ENCODE measurements around the gene TMIGD3. TPM values are rescaled to one million over a fixed set of nuclear protein-coding genes. Genes with fewer than 3 reads are reported as not detected.

TMIGD3 gene
- total and polyA plus RNA-seq, 5 donors from 2014 or later = not detected

DNA sequence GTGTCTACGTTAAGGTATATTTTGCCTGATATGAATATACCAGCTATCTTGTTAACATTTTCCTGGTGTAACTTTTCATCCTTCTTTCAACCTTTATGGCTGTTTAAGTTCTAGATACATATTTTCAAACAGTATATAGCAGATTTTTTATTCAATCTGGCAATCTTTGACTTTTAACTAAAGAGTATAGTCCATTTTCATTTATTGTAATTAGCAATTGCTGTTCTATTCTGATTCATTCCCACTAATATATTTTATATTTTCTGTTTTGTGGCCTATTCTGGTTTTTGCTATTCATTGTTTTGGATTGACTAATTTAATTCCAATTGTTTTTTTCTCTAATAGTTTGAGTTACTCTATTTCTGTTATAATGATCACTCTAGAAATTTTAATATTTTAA lies 37.0 kb downstream of the TMIGD3 start:
- peaks cover 0 to 28% (median 16%) of the 10 kb centered on the region in 4 donors for H3K4me1 Mint-ChIP-seq
- no peaks in the 10 kb centered on the region for H3K9me3 Mint-ChIP-seq
- peak overlapping the region in 1 of 3 donors; percentile 7 for H3K27ac Mint-ChIP-seq
- H3K4me3 ChIP-seq (ENCODE audit: low read depth, low read length) = no peak overlapping the region
- no peak overlapping the region for H3K4me3 Mint-ChIP-seq
- peaks cover 35% of the 10 kb centered on the region for H3K36me3 Mint-ChIP-seq
- no peaks in the 10 kb centered on the region for H3K27me3 Mint-ChIP-seq
- DNase-seq (no peak), ATAC-seq (ENCODE audit: low read depth in 2 of 2) (no peak)
- H3K36me3 ChIP-seq (ENCODE audit: control insufficient read depth, insufficient read depth, low read length) = peaks cover 25% of the 10 kb centered on the region
- H3K27ac ChIP-seq (ENCODE audit: insufficient read depth, low read length, poor library complexity, severe bottlenecking) = no peak overlapping the region
- H3K4me1 ChIP-seq (ENCODE audit: control insufficient read depth, insufficient read depth, low read length, poor library complexity, severe bottlenecking) = peaks cover 22% of the 10 kb centered on the region
- no peaks in the 10 kb centered on the region for H3K27me3 ChIP-seq (ENCODE audit: control insufficient read depth, insufficient read depth, low read length)
- no peaks in the 10 kb centered on the region for H3K9me3 ChIP-seq (ENCODE audit: control insufficient read depth in 2 of 2, low read length in 2 of 2)

DNA sequence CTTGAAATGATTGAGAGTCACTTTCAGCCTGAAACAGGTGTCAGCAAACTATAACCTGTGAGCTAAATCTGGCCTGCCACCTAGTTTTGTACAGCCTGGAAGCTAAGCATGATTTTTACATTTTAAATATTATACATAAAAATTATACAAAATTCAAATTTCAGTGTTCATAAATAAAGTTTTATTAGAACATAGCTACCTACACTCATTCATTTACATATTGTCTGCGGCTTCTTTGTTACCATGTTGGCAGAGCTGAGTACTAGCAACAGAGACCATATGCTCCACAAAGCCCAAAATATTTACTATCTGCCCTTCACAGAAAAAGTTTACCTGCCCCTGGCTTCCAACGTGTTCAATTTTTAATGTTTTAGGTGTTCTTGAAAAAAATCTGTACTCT lies 37.7 kb downstream of the TMIGD3 start:
- no peak overlapping the region for H3K4me3 ChIP-seq (ENCODE audit: low read depth, low read length)
- H3K36me3 Mint-ChIP-seq = peaks cover 37% of the 10 kb centered on the region
- H3K36me3 ChIP-seq (ENCODE audit: control insufficient read depth, insufficient read depth, low read length) = peaks cover 33% of the 10 kb centered on the region
- DNase-seq (no peak), ATAC-seq (ENCODE audit: low read depth in 2 of 2) (no peak)
- no peaks in the 10 kb centered on the region for H3K27me3 ChIP-seq (ENCODE audit: control insufficient read depth, insufficient read depth, low read length)
- no peak overlapping the region for H3K27ac ChIP-seq (ENCODE audit: insufficient read depth, low read length, poor library complexity, severe bottlenecking)
- no peaks in the 10 kb centered on the region for H3K9me3 ChIP-seq (ENCODE audit: control insufficient read depth in 2 of 2, low read length in 2 of 2)
- no peaks in the 10 kb centered on the region for H3K27me3 Mint-ChIP-seq
- no peak overlapping the region for H3K27ac Mint-ChIP-seq
- H3K4me1 ChIP-seq (ENCODE audit: control insufficient read depth, insufficient read depth, low read length, poor library complexity, severe bottlenecking) = peaks cover 15% of the 10 kb centered on the region
- no peaks in the 10 kb centered on the region for H3K9me3 Mint-ChIP-seq
- H3K4me3 Mint-ChIP-seq = no peak overlapping the region
- H3K4me1 Mint-ChIP-seq = peaks cover 0 to 28% (median 17%) of the 10 kb centered on the region in 4 donors

DNA sequence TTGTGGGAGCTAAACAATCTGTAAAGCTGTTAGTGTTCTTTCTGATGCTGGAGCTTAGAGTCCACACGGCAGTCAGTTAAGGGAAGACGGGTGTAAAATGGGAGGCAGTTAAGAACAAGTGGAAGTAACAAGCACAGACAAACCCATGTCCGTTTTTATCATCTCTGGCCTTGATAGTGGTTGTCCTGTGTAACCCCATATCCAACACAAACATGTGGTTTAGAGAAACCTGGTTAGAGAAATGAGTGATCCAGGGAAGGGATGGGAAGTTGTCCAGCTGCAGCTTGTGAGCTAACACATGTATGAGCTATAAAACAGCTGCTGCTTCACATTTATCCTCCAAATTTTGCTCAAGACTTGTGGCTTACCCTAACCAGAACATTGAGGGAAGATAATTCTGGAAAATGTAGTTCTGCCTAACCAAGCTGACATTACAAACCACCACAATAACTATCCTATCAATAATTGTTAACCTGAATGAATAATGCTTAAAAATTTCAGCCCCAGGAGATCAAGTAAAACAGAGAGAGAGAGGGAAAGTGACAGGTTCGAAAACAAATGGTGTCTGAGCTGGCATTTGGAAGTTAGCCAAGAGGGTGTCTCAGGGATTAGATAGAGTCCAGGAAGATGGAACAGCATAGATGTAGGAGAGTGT lies 40.3 kb downstream of the TMIGD3 start:
- no peaks in the 10 kb centered on the region for H3K9me3 ChIP-seq (ENCODE audit: control insufficient read depth in 2 of 2, low read length in 2 of 2)
- no peaks in the 10 kb centered on the region for H3K27me3 Mint-ChIP-seq
- H3K27ac ChIP-seq (ENCODE audit: insufficient read depth, low read length, poor library complexity, severe bottlenecking) = no peak overlapping the region
- peaks cover 55% of the 10 kb centered on the region for H3K36me3 ChIP-seq (ENCODE audit: control insufficient read depth, insufficient read depth, low read length)
- peak overlapping the region in 1 of 3 donors; percentile 49 for H3K27ac Mint-ChIP-seq
- H3K27me3 ChIP-seq (ENCODE audit: control insufficient read depth, insufficient read depth, low read length) = no peaks in the 10 kb centered on the region
- no peak overlapping the region for H3K4me3 ChIP-seq (ENCODE audit: low read depth, low read length)
- peaks cover 0 to 2% (median 0%) of the 10 kb centered on the region in 7 donors for H3K9me3 Mint-ChIP-seq
- peaks cover 45% of the 10 kb centered on the region for H3K36me3 Mint-ChIP-seq
- H3K4me3 Mint-ChIP-seq = no peak overlapping the region
- peaks cover 4 to 31% (median 22%) of the 10 kb centered on the region in 4 donors for H3K4me1 Mint-ChIP-seq
- DNase-seq (no peak), ATAC-seq (ENCODE audit: low read depth in 2 of 2) (no peak)
- no peaks in the 10 kb centered on the region for H3K4me1 ChIP-seq (ENCODE audit: control insufficient read depth, insufficient read depth, low read length, poor library complexity, severe bottlenecking)

DNA sequence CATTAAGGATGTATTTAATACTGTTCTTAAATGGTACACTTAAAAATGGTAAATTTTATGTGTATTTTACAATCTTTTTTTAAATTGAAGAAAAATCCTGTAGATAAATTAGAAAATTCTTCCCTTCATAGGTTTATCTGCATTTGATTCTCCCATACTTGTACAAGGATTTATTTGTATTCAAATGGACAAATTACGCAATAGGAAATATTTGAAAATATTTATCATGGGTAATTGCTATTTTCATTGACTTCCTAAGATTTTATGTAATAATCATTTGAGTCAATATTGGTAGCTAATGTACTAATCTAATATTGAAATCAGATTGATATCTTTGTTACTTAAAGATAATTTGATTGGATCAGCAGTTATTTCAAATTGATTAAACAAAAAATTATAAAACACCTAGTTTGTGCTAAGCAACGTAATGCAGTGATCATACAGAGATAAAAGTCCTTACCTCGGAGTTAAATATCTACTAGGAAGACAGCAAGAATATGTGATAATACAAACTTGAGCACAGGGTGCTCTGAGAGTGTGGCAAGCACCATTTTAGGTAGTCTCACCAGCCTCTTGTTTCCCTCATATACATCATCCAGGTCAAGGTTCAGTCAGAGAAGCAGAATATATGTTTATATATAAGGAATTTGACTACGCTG lies 40.9 kb downstream of the TMIGD3 start:
- ATAC-seq (ENCODE audit: low read depth in 2 of 2) (no peak), DNase-seq (no peak)
- H3K9me3 ChIP-seq (ENCODE audit: control insufficient read depth in 2 of 2, low read length in 2 of 2) = no peaks in the 10 kb centered on the region
- Mint-ChIP-seq H3K4me3 (no peak overlapping the region), H3K9me3 (peaks cover 0 to 2% (median 0%) of the 10 kb centered on the region in 7 donors), H3K4me1 (peaks cover 4 to 30% (median 24%) of the 10 kb centered on the region in 4 donors), H3K36me3 (peaks cover 51% of the 10 kb centered on the region), H3K27ac (no peak overlapping the region), H3K27me3 (no peaks in the 10 kb centered on the region)
- no peaks in the 10 kb centered on the region for H3K4me1 ChIP-seq (ENCODE audit: control insufficient read depth, insufficient read depth, low read length, poor library complexity, severe bottlenecking)
- H3K27me3 ChIP-seq (ENCODE audit: control insufficient read depth, insufficient read depth, low read length) = no peaks in the 10 kb centered on the region
- no peak overlapping the region for H3K27ac ChIP-seq (ENCODE audit: insufficient read depth, low read length, poor library complexity, severe bottlenecking)
- no peak overlapping the region for H3K4me3 ChIP-seq (ENCODE audit: low read depth, low read length)
- H3K36me3 ChIP-seq (ENCODE audit: control insufficient read depth, insufficient read depth, low read length) = peaks cover 61% of the 10 kb centered on the region

DNA sequence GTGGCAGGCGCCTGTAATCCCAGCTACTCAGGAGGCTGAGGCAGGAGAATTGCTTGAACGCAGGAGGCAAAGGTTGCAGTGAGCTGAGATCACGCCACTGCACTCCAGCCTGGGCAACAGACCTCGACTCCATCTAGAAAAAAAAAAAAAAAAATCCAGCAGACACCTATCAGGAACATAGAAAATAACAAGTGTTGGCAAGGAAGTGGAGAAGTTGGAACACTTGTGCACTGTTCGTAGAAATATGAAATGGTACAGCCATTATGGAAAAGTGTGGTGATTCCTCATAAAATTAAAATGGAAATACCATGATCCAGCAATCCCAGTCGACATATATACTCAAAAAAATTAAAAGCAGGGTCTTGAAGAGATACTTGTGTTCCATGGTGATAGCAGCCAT lies 41.7 kb downstream of the TMIGD3 start:
- no peak for DNase-seq
- H3K4me1 ChIP-seq (ENCODE audit: control insufficient read depth, insufficient read depth, low read length, poor library complexity, severe bottlenecking) = no peaks in the 10 kb centered on the region
- Mint-ChIP-seq H3K9me3 (peaks cover 0 to 2% (median 0%) of the 10 kb centered on the region in 7 donors), H3K27me3 (no peaks in the 10 kb centered on the region), H3K4me1 (peaks cover 4 to 33% (median 26%) of the 10 kb centered on the region in 4 donors), H3K27ac (no peak overlapping the region), H3K4me3 (no peak overlapping the region), H3K36me3 (peaks cover 55% of the 10 kb centered on the region)
- no peak for ATAC-seq (ENCODE audit: low read depth in 2 of 2)
- H3K4me3 ChIP-seq (ENCODE audit: low read depth, low read length) = no peak overlapping the region
- no peak overlapping the region for H3K27ac ChIP-seq (ENCODE audit: insufficient read depth, low read length, poor library complexity, severe bottlenecking)
- H3K36me3 ChIP-seq (ENCODE audit: control insufficient read depth, insufficient read depth, low read length) = peaks cover 68% of the 10 kb centered on the region
- no peaks in the 10 kb centered on the region for H3K9me3 ChIP-seq (ENCODE audit: control insufficient read depth in 2 of 2, low read length in 2 of 2)
- H3K27me3 ChIP-seq (ENCODE audit: control insufficient read depth, insufficient read depth, low read length) = no peaks in the 10 kb centered on the region

DNA sequence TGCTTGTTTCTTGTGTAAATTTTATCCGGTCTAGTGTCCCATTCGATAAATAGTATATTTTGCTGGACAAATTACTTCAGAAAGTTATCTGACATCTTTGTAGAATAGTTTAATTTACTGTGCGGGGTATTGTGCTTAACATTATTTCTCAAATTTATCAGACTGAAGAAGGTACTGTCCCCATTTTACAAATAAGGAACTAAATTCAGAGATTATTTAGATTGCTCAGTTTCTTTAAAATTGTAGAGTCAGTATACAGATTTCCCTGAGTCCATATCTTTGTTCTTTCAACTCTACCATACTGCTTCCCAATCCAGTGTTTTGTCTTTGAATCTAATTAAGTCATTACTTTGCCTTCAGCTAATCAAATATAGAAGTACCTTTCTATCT lies 47.8 kb downstream of the TMIGD3 start:
- peaks cover 46% of the 10 kb centered on the region for H3K36me3 Mint-ChIP-seq
- no peaks in the 10 kb centered on the region for H3K27me3 Mint-ChIP-seq
- Histone ChIP-seq H3K27me3 (ENCODE audit: control insufficient read depth, insufficient read depth, low read length) (no peaks in the 10 kb centered on the region), H3K4me1 (ENCODE audit: control insufficient read depth, insufficient read depth, low read length, poor library complexity, severe bottlenecking) (peaks cover 39% of the 10 kb centered on the region), H3K27ac (ENCODE audit: insufficient read depth, low read length, poor library complexity, severe bottlenecking) (peak overlapping the region; percentile 25), H3K9me3 (ENCODE audit: control insufficient read depth in 2 of 2, low read length in 2 of 2) (no peaks in the 10 kb centered on the region), H3K4me3 (ENCODE audit: low read depth, low read length) (no peak overlapping the region), H3K36me3 (ENCODE audit: control insufficient read depth, insufficient read depth, low read length) (peaks cover 77% of the 10 kb centered on the region)
- H3K4me3 Mint-ChIP-seq = peak overlapping the region in 2 of 4 donors; percentile 7 to 99
- peak overlapping the region in 2 of 3 donors; percentile 67 to 82 for H3K27ac Mint-ChIP-seq
- ATAC-seq (ENCODE audit: low read depth in 2 of 2) = no peak
- H3K4me1 Mint-ChIP-seq = peaks cover 40 to 70% (median 57%) of the 10 kb centered on the region in 4 donors
- DNase-seq = no peak
- H3K9me3 Mint-ChIP-seq = peaks cover 0 to 2% (median 0%) of the 10 kb centered on the region in 7 donors

DNA sequence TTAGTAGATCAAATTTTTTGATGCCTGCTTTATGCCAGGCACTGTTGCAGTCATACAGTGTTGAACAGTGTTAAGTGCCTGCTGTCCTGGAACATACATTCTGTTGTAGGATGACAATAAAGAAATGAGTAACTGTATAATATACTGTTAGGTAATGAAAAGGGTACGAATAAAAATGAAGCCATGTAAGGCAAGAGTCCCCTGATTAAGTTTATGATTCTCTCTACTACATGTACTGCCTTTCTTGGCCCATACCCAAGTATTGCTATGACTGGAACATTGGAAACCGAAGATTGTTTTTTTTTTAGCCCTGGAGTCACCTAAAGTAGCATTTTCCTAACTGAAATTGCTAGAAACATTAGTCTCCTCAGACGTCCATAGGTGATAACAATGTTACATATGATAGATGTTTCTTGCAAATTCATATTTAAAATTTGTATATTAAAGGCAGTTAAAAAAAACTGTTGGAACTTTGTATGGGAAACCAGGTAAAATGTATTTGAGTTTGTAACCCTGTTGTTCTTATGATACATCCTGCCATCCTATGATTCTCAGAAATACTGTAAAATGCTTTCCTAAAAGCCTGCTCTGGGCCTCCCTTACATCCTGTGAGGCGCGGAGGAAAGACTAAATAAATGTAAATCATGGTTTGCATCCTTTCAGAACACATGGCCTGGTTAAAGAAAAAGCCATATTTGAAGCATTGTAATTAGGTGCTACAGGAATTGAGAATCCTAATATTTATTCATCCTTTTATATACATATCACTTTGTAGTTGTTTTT lies 48.4 kb downstream of the TMIGD3 start:
- Histone ChIP-seq H3K36me3 (ENCODE audit: control insufficient read depth, insufficient read depth, low read length) (peaks cover 71% of the 10 kb centered on the region), H3K4me1 (ENCODE audit: control insufficient read depth, insufficient read depth, low read length, poor library complexity, severe bottlenecking) (peaks cover 45% of the 10 kb centered on the region), H3K4me3 (ENCODE audit: low read depth, low read length) (peak overlapping the region; percentile 30), H3K27me3 (ENCODE audit: control insufficient read depth, insufficient read depth, low read length) (no peaks in the 10 kb centered on the region), H3K9me3 (ENCODE audit: control insufficient read depth in 2 of 2, low read length in 2 of 2) (no peaks in the 10 kb centered on the region), H3K27ac (ENCODE audit: insufficient read depth, low read length, poor library complexity, severe bottlenecking) (peak overlapping the region; percentile 25)
- H3K9me3 Mint-ChIP-seq = peaks cover 0 to 2% (median 0%) of the 10 kb centered on the region in 7 donors
- H3K36me3 Mint-ChIP-seq = peaks cover 44% of the 10 kb centered on the region
- H3K4me1 Mint-ChIP-seq = peaks cover 39 to 76% (median 59%) of the 10 kb centered on the region in 4 donors
- H3K27ac Mint-ChIP-seq = peak overlapping the region; percentile 67 to 82 (median 74)
- DNase-seq (peak in 1 of 3 donors; percentile 82), ATAC-seq (ENCODE audit: low read depth in 2 of 2) (no peak)
- peak overlapping the region in 3 of 4 donors; percentile 33 to 99 (median 35) for H3K4me3 Mint-ChIP-seq
- no peaks in the 10 kb centered on the region for H3K27me3 Mint-ChIP-seq

All from CD4-positive, CD25-positive, alpha-beta regulatory T cell (primary cell).